ENCODE data around the gene PES1. TPM values are rescaled to one million over a fixed set of nuclear protein-coding genes. Genes with fewer than 3 reads are reported as not detected.
"Not testable (repeated sequence)": the region's sequence is repeated elsewhere in the genome, so short reads cannot be mapped to it uniquely, and the experiment has no call there.

Gene PES1
- total RNA-seq, 1 experiment from 2014 or later = 145 TPM

GRCh38 chr22:30634471-30635233, 42.9 kb upstream of the PES1 start:
- ChIA-PET POLR2A (interaction anchor here (0.6 to 2.8 kb wide), 9 partner anchors 9 to 122 kb away, joined by 3 to 21 read pairs (median 3); partner anchors contain the start of gene DUSP18), CTCF (interaction anchor here (0.6 to 6.3 kb wide), 37 partner anchors 10 to 549 kb away, joined by 3 to 191 read pairs (median 4); partner anchors contain the start of gene DUSP18)
- Mint-ChIP-seq H3K27me3 (ENCODE audit: insufficient read depth, unreplicated experiment) (no peaks in the 10 kb centered on the region), H3K4me1 (ENCODE audit: insufficient read depth, unreplicated experiment) (no peaks in the 10 kb centered on the region), H3K9me3 (ENCODE audit: unreplicated experiment) (no peaks in the 10 kb centered on the region), H3K4me3 (ENCODE audit: unreplicated experiment) (peak overlapping the region; percentile 70), H3K27ac (ENCODE audit: low read depth, unreplicated experiment) (no peak overlapping the region), H3K36me3 (ENCODE audit: insufficient read depth, unreplicated experiment) (no peaks in the 10 kb centered on the region)
- intact Hi-C loops (cut with micrococcal nuclease) = loop anchor here (1.0 to 2.0 kb wide), 4 partner anchors 33 to 514 kb away; partner anchors contain the start of gene DUSP18
- TF ChIP-seq CTCF (IDR thresholded peaks at IDR 0.05; ENCODE audit: unreplicated experiment) = peak; percentile 93
- DNase-seq (ENCODE audit: unreplicated experiment) = peak; percentile 90
- BruUV-seq (replicated peaks) = no TSS peak

DNA sequence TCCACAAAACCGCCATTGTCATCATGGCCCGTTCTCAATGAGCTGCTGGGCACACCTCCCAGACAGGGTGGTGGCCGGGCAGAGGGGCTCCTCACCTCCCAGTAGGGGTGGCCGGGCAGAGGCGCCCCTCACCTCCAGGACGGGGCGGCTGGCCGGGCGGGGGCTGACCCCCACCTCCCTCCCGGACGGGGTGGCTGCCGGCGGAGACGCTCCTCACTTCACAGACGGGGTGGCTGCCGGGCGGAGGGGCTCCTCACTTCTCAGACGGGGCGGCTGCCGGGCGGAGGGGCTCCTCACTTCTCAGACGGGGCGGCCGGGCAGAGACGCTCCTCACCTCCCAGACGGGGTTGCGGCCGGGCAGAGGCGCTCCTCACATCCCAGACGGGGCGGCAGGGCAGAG, 39.8 kb upstream of the PES1 start:
- H3K27ac Mint-ChIP-seq (ENCODE audit: low read depth, unreplicated experiment); H3K4me1 Mint-ChIP-seq (ENCODE audit: insufficient read depth, unreplicated experiment); intact Hi-C loops (cut with micrococcal nuclease); CTCF ChIA-PET; BruUV-seq (replicated peaks); POLR2A ChIA-PET; H3K27me3 Mint-ChIP-seq (ENCODE audit: insufficient read depth, unreplicated experiment); H3K4me3 Mint-ChIP-seq (ENCODE audit: unreplicated experiment); H3K36me3 Mint-ChIP-seq (ENCODE audit: insufficient read depth, unreplicated experiment); DNase-seq (ENCODE audit: unreplicated experiment); H3K9me3 Mint-ChIP-seq (ENCODE audit: unreplicated experiment): not testable (repeated sequence)

DNA sequence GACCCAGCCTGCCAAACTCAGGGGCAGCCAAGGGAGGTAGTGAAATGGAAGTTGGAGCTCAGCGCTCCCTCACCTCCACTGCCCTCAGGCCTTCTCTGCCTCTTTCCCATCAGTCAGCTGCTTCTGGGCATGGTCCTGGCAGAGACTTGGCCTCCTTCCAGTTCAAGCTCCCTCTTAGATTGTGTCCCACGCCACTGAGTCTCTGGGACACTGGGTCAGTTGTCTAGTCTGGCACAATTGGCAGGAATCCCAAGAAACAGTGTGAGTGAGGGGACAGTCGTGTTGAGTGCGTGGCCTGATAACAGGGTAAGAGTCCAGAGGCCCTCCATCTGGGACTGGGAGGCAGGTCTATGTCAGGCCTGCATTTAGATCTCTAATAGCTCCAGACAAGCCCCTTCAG, 36.8 kb upstream of the PES1 start:
- BruUV-seq (replicated peaks) = no TSS peak
- ChIA-PET POLR2A (interaction anchor here (0.6 kb wide), 2 partner anchors 10 to 291 kb away, joined by 3 read pairs; no protein-coding TSS in a partner anchor), CTCF (interaction anchor here (0.6 to 2.8 kb wide), 3 partner anchors 127 to 718 kb away, joined by 3 to 23 read pairs (median 5); no protein-coding TSS in a partner anchor)
- no peak overlapping the region for H3K27ac Mint-ChIP-seq (ENCODE audit: low read depth, unreplicated experiment)
- intact Hi-C loops (cut with micrococcal nuclease) = no loop called here
- no peaks in the 10 kb centered on the region for H3K27me3 Mint-ChIP-seq (ENCODE audit: insufficient read depth, unreplicated experiment)
- no peak overlapping the region for H3K4me3 Mint-ChIP-seq (ENCODE audit: unreplicated experiment)
- no peak for DNase-seq (ENCODE audit: unreplicated experiment)
- TF ChIP-seq CTCF (IDR thresholded peaks at IDR 0.05; ENCODE audit: unreplicated experiment) = no peak
- H3K9me3 Mint-ChIP-seq (ENCODE audit: unreplicated experiment) = no peaks in the 10 kb centered on the region
- no peaks in the 10 kb centered on the region for H3K36me3 Mint-ChIP-seq (ENCODE audit: insufficient read depth, unreplicated experiment)
- H3K4me1 Mint-ChIP-seq (ENCODE audit: insufficient read depth, unreplicated experiment) = no peaks in the 10 kb centered on the region

DNA sequence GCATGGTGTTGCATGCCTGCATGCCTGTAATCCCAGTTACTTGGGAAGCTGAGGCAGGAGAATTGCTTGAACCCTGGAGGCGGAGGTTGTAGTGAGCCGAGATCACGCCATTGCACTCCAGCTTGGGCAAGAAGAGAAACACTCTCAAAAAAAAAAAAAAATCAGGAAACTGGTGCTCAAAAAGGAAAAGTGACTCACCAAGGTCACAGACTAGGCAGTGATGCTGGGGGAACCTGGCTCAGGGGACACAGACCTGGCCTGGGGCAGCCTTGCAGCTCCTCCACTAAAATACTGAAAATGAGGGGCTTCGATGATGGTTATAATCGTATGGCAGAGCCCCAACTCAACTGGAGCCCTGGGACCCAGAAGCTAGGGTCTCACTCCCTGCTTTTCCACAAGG, 35.8 kb upstream of the PES1 start:
- TF ChIP-seq CTCF (IDR thresholded peaks at IDR 0.05; ENCODE audit: unreplicated experiment) = no peak
- ChIA-PET POLR2A (no interaction called here), CTCF (interaction anchor here (0.8 kb wide), 1 partner anchor 127 kb away, joined by 3 read pairs; no protein-coding TSS in a partner anchor)
- no peak for DNase-seq (ENCODE audit: unreplicated experiment)
- Mint-ChIP-seq H3K9me3 (ENCODE audit: unreplicated experiment) (no peaks in the 10 kb centered on the region), H3K4me1 (ENCODE audit: insufficient read depth, unreplicated experiment) (no peaks in the 10 kb centered on the region), H3K27me3 (ENCODE audit: insufficient read depth, unreplicated experiment) (no peaks in the 10 kb centered on the region), H3K36me3 (ENCODE audit: insufficient read depth, unreplicated experiment) (no peaks in the 10 kb centered on the region), H3K4me3 (ENCODE audit: unreplicated experiment) (no peak overlapping the region), H3K27ac (ENCODE audit: low read depth, unreplicated experiment) (no peak overlapping the region)
- intact Hi-C loops (cut with micrococcal nuclease) = no loop called here
- no TSS peak for BruUV-seq (replicated peaks)

Data from MCF 10A (cell line).